ENCODE results near the gene ALG13. TPM values are rescaled to one million over a fixed set of nuclear protein-coding genes. Genes with fewer than 3 reads are reported as not detected.
"Not testable (repeated sequence)": the region's sequence is repeated elsewhere in the genome, so short reads cannot be mapped to it uniquely, and the experiment has no call there.

ALG13 gene
- total RNA-seq, 1 donor from 2014 or later, result 58.6 TPM

GRCh38 chrX:111759686-111760085 lies 78.7 kb downstream of the ALG13 start:
- no peak for DNase-seq

- no peak for DNase-seq
Observed at GRCh38 chrX:111761578-111762135, 80.7 kb downstream of the ALG13 start.

- DNase-seq, result no peak
Observed at GRCh38 chrX:111778591-111778990, 97.6 kb downstream of the ALG13 start.

GRCh38 chrX:111779582-111779981 lies 98.6 kb downstream of the ALG13 start:
- DNase-seq, result no peak

- DNase-seq, result no peak
Observed at GRCh38 chrX:111784667-111785066, 103.7 kb downstream of the ALG13 start.

- not testable (repeated sequence) for DNase-seq
Observed at GRCh38 chrX:111790054-111790453, 109.1 kb downstream of the ALG13 start.

Small RNA genes lying within 50 kb of the gene (small RNA-seq; reads per million reads assigned to genes)
- not detected for gene RNA5SP512 (ENCODE audit: low replicate concordance)

Other genes with a start within 250 kb of the ALG13 start
- gene SERTM2, start 169.5 kb upstream of the ALG13 start, total RNA-seq, result 7.9 TPM
- 0.21 TPM for gene TRPC5OS, start 195.0 kb downstream of the ALG13 start, total RNA-seq

Data from tongue (tissue), 3 donors.